Measurements from ENCODE around the gene GRM6.

DNA sequence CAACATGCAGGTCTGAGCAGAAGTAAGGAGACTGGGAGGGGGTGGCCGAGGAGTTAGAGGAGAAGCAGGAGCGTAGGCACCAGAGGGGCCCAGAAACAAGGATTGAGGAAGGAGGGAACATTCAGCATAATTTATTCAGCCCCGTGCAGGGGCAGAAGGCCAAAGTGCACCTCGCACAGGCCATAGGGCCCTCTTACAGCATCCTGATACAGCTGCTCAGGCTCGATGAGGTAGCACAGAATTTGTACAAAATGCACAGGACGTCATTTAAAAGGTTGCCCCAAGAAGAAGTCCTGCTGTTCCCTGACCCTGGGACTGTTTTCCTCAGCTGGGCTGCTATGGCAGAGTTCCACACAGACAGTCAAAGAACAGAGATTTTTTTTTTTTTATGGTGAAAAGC lies 2.1 kb upstream of the GRM6 start:
- TF ChIP-seq, protein P1, sequence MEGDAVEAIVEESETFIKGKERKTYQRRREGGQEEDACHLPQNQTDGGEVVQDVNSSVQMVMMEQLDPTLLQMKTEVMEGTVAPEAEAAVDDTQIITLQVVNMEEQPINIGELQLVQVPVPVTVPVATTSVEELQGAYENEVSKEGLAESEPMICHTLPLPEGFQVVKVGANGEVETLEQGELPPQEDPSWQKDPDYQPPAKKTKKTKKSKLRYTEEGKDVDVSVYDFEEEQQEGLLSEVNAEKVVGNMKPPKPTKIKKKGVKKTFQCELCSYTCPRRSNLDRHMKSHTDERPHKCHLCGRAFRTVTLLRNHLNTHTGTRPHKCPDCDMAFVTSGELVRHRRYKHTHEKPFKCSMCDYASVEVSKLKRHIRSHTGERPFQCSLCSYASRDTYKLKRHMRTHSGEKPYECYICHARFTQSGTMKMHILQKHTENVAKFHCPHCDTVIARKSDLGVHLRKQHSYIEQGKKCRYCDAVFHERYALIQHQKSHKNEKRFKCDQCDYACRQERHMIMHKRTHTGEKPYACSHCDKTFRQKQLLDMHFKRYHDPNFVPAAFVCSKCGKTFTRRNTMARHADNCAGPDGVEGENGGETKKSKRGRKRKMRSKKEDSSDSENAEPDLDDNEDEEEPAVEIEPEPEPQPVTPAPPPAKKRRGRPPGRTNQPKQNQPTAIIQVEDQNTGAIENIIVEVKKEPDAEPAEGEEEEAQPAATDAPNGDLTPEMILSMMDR (IDR thresholded peaks at IDR 0.05 in 8 of 11, conservative IDR thresholded peaks at IDR 0.05 in 3 of 11): no peak
- TF ChIP-seq POLR2A (IDR thresholded peaks at IDR 0.05): no peak

Data from spleen (tissue), 7 donors.